Upper lobe of left lung (tissue), 6 donors: ENCODE measurements around the gene OR2W3. TPM values are rescaled to one million over a fixed set of nuclear protein-coding genes. Genes with fewer than 3 reads are reported as not detected.

ENCODE experiments used
- ATAC-seq, 2 donors: fragments of 200-7000 bp; cut with Tn5 transposase; one replicate each; pipeline ENCODE4 v1.9.1; 2022; ENCODE audit warnings: mild to moderate bottlenecking in 2 of 2, moderate library complexity in 2 of 2; ENCODE audit not compliant: low FRiP score in 2 of 2
- DNase-seq, 2 donors: peaks; one replicate each; pipeline ENCODE4 v3.0.0-alpha.2; 2019 to 2020
- H3K27ac ChIP-seq, 4 donors: fragments of 200-600 bp; sonication (generic); one replicate each; pipeline ENCODE4 v1.5.1; 2016 to 2019
- H3K27me3 ChIP-seq, 4 donors: fragments of 200-600 bp; sonication (generic); one replicate each; pipeline ENCODE4 v1.5.1; 2017 to 2019
- H3K36me3 ChIP-seq, 4 donors: fragments of 200-600 bp; sonication (generic); one replicate each; pipeline ENCODE4 v1.5.1; 2016 to 2019
- H3K4me1 ChIP-seq, 4 donors: fragments of 200-600 bp; sonication (generic); one replicate each; pipeline ENCODE4 v1.5.1; 2018 to 2019
- H3K4me3 ChIP-seq, 4 donors: fragments of 200-600 bp; sonication (generic); one replicate each; pipeline ENCODE4 v1.5.1; 2017 to 2019; ENCODE audit warnings: mild to moderate bottlenecking in 2 of 4, moderate library complexity in 1 of 4
- H3K9me3 ChIP-seq, 4 donors: fragments of 200-600 bp; sonication (generic); one replicate each; pipeline ENCODE4 v1.5.1; 2018 to 2019
- CTCF ChIP-seq, 6 experiments: fragments of 450-650 bp in 4 of 6; fragments of 200-600 bp in 2 of 6; sonication (generic) in 2 of 6; IDR thresholded peaks; one replicate each; pipeline ENCODE4 v1.5.1; 2016 to 2019; ENCODE audit warnings: antibody characterized with exemption in 6 of 6
- EP300 ChIP-seq, 4 donors: sonication (generic); formaldehyde crosslinking; IDR thresholded peaks; one replicate each; pipeline ENCODE4 v1.5.1; 2017; ENCODE audit warnings: antibody characterized with exemption in 4 of 4, control low read depth in 2 of 4
- POLR2A ChIP-seq, 4 donors: fragments of 450-650 bp; IDR thresholded peaks; one replicate each; pipeline ENCODE4 v1.5.1; 2016 to 2017; ENCODE audit warnings: antibody characterized with exemption in 4 of 4, mild to moderate bottlenecking in 2 of 4
- POLR2AphosphoS5 ChIP-seq, 2 donors: sonication (generic); formaldehyde crosslinking; IDR thresholded peaks; one replicate each; pipeline ENCODE4 v1.5.1; 2017; ENCODE audit warnings: antibody characterized with exemption in 2 of 2
- WGBS, 2 donors: methylation state at CpG; one replicate each; pipeline ENCODE4 v1.1.5; 2017 to 2018; 5-methylcytosine and 5-hydroxymethylcytosine counted together
- total RNA-seq, 6 donors: library from RNA; depleted of rRNA in 4 of 6; stranded (reverse); fragments of >200 nt in 4 of 6; gene quantifications; one replicate each; pipeline versions ENCODE4 v1.1.0 to v1.2.1, GENCODE V29; 2016 to 2021
- donor health status: DM: no; HTN: no; CAD: no; lungs with moderate emphysema.
- donor health status: DM: no; HTN: yes; CAD: no; lungs with severe emphysema.

Gene OR2W3
- total RNA-seq, 6 donors from 2014 or later = 0.27 to 5.3 (median 0.31) TPM; not detected in 3

GRCh38 chr1:247864644-247865043, 30.7 kb upstream of the OR2W3 start:
- DNase-seq (peak in 1 of 2 donors; percentile 59), ATAC-seq (peak in 1 of 2 donors; percentile 42)
- no peak overlapping the region for H3K4me3 ChIP-seq
- H3K36me3 ChIP-seq = peaks cover 0 to 35% (median 0%) of the 10 kb centered on the region in 4 donors
- no peaks in the 10 kb centered on the region for H3K27me3 ChIP-seq
- H3K27ac ChIP-seq = no peak overlapping the region
- no peaks in the 10 kb centered on the region for H3K4me1 ChIP-seq
- WGBS, 2 donors = 84 to 87% methylated on average over 17 of the region's 17 CpGs
- TF ChIP-seq CTCF (IDR thresholded peaks at IDR 0.05) (no peak), POLR2A (IDR thresholded peaks at IDR 0.05) (no peak), EP300 (IDR thresholded peaks at IDR 0.05) (no peak), POLR2AphosphoS5 (IDR thresholded peaks at IDR 0.05) (no peak)
- no peaks in the 10 kb centered on the region for H3K9me3 ChIP-seq

- TF ChIP-seq POLR2A (IDR thresholded peaks at IDR 0.05) (no peak), EP300 (IDR thresholded peaks at IDR 0.05) (no peak), CTCF (IDR thresholded peaks at IDR 0.05) (no peak), POLR2AphosphoS5 (IDR thresholded peaks at IDR 0.05) (no peak)
- H3K27ac ChIP-seq = no peak overlapping the region
- H3K4me3 ChIP-seq = no peak overlapping the region
- ATAC-seq (no peak), DNase-seq (no peak)
- H3K9me3 ChIP-seq = no peaks in the 10 kb centered on the region
- no peaks in the 10 kb centered on the region for H3K27me3 ChIP-seq
- peaks cover 0 to 42% (median 0%) of the 10 kb centered on the region in 4 donors for H3K36me3 ChIP-seq
- H3K4me1 ChIP-seq = no peaks in the 10 kb centered on the region
- 67 to 80% methylated on average over 6 of the region's 6 CpGs for WGBS, 2 donors
These were observed 30.0 kb upstream of the OR2W3 start for GRCh38 chr1:247865416-247865815.

DNA sequence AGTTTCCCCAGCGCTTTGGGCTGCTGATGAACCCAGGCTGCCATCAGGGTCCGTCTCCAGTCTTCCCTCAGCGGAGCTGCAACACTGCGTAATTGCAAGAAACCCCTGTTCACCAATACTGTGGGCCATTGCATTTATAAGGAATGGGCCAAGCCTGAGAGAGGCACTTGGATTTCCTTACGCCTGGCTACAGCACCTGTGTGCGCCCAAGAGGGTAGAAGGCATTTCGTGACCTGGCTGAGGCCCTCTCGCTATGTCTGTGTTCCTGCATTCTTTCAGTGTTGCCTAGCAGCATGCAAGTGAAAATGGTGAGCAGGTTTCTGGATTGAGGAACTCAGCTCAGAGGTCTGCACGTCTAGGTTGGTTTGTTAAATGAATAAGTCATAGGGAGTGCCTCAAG, 12.0 kb upstream of the OR2W3 start:
- DNase-seq = no peak
- Histone ChIP-seq H3K4me1 (no peaks in the 10 kb centered on the region), H3K4me3 (no peak overlapping the region), H3K36me3 (no peaks in the 10 kb centered on the region), H3K27me3 (no peaks in the 10 kb centered on the region), H3K9me3 (no peaks in the 10 kb centered on the region), H3K27ac (no peak overlapping the region)
- no peak for ATAC-seq
- TF ChIP-seq EP300 (IDR thresholded peaks at IDR 0.05) (no peak), CTCF (IDR thresholded peaks at IDR 0.05) (no peak), POLR2AphosphoS5 (IDR thresholded peaks at IDR 0.05) (no peak), POLR2A (IDR thresholded peaks at IDR 0.05) (no peak)
- 84 to 89% methylated on average over 9 of the region's 9 CpGs for WGBS, 2 donors

DNA sequence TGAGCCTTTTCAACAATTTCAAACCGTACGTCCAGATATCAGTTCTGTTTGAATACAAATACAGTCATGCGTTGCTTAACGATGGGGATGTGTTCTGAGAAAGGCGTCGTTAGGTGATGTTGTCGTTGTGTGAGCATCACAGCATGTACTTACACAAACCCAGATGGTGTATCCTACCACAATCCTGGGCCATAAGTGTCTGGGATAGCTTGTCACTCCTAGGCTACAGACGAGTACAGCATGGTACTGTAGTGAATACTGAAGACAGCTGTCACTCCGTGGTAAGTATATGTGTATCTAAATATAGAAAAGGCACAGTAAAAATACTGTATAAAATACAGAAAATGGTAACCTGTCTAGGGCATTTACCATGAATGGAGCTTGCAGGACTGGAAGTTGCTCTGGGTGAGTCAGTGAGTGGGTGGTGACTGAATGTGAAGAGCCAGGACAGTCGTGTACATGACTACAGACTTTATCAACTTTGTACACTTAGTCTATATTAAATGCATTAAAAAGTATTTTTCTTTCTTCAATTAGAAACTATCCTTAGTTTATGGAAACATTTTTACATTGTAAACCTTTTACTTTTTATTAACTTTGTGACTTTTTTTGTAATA, 10.5 kb upstream of the OR2W3 start:
- H3K27ac ChIP-seq = no peak overlapping the region
- no peak overlapping the region for H3K4me3 ChIP-seq
- no peaks in the 10 kb centered on the region for H3K9me3 ChIP-seq
- TF ChIP-seq CTCF (IDR thresholded peaks at IDR 0.05) (no peak), EP300 (IDR thresholded peaks at IDR 0.05) (no peak)
- no peaks in the 10 kb centered on the region for H3K36me3 ChIP-seq
- no peaks in the 10 kb centered on the region for H3K27me3 ChIP-seq
- 91 to 92% methylated on average over 10 of the region's 10 CpGs for WGBS, 2 donors
- no peak for ATAC-seq
- no peaks in the 10 kb centered on the region for H3K4me1 ChIP-seq
- DNase-seq = no peak

GRCh38 chr1:247895976-247896375, 589 bp downstream of the OR2W3 start:
- Histone ChIP-seq H3K27me3 (no peaks in the 10 kb centered on the region), H3K4me3 (no peak overlapping the region), H3K4me1 (no peaks in the 10 kb centered on the region), H3K9me3 (peaks cover 0 to 14% (median 0%) of the 10 kb centered on the region in 4 donors), H3K36me3 (no peaks in the 10 kb centered on the region), H3K27ac (no peak overlapping the region)
- DNase-seq = no peak
- TF ChIP-seq POLR2A (IDR thresholded peaks at IDR 0.05) (no peak), EP300 (IDR thresholded peaks at IDR 0.05) (no peak), CTCF (IDR thresholded peaks at IDR 0.05) (no peak), POLR2AphosphoS5 (IDR thresholded peaks at IDR 0.05) (no peak)
- 81 to 94% methylated on average over 2 to 14 of the region's 14 CpGs for WGBS, 2 donors
- ATAC-seq = peak in 1 of 2 donors; percentile 57
